ENCODE results near the gene OR10A6. TPM values are rescaled to one million over a fixed set of nuclear protein-coding genes. Genes with fewer than 3 reads are reported as not detected.

The OR10A6 gene
- total and polyA plus RNA-seq, 2 donors (not counting 1 experiment from before 2014, with no cell fraction given), result not detected

GRCh38 chr11:7911011-7911410 is 20.1 kb downstream of the OR10A6 start:
- no peaks in the 10 kb centered on the region for H3K9me3 Mint-ChIP-seq (ENCODE audit: insufficient read depth)
- H3K79me2 ChIP-seq (ENCODE audit: control insufficient read depth, insufficient read depth, low read length), result no peaks in the 10 kb centered on the region
- CTCF ChIA-PET, result no interaction called here
- no peak overlapping the region for H3K9ac ChIP-seq (ENCODE audit: low read length)
- intact Hi-C loops (cut with micrococcal nuclease), result no loop called here
- H3K9me3 ChIP-seq (ENCODE audit: control extremely low read depth in 1 of 3, control insufficient read depth in 2 of 3, insufficient read depth in 1 of 3, low read length in 2 of 3), result no peaks in the 10 kb centered on the region
- no peak for TF ChIP-seq EZH2 (IDR thresholded peaks at IDR 0.05; ENCODE audit: borderline replicate concordance, insufficient read depth, low read depth, low read length, poor library complexity, severe bottlenecking)
- no peak for TF ChIP-seq CTCF (IDR thresholded peaks at IDR 0.05)
- peaks cover 31% of the 10 kb centered on the region for H3K27me3 Mint-ChIP-seq
- H2AFZ ChIP-seq (ENCODE audit: insufficient read depth, low read depth, low read length, poor library complexity, severe bottlenecking), result no peak overlapping the region
- peaks cover 0 to 6% (median 2%) of the 10 kb centered on the region in 4 experiments for H3K27me3 ChIP-seq (replicated peaks in 1 of 4; ENCODE audit: control extremely low read depth in 1 of 4, control insufficient read depth in 3 of 4, insufficient read depth in 4 of 4, low read length in 3 of 4)
- H3K36me3 ChIP-seq (replicated peaks in 1 of 2; ENCODE audit: control extremely low read depth in 1 of 2, control insufficient read depth in 1 of 2, extremely low read depth in 1 of 2, insufficient read depth in 2 of 2, low read length in 1 of 2), result no peaks in the 10 kb centered on the region
- no peak for ATAC-seq (ENCODE audit: low read depth)
- H3K4me1 ChIP-seq (ENCODE audit: control insufficient read depth in 2 of 2, insufficient read depth in 2 of 2, low read length in 2 of 2), result no peaks in the 10 kb centered on the region
- H3K4me1 Mint-ChIP-seq, result no peaks in the 10 kb centered on the region
- POLR2A ChIA-PET, result no interaction called here
- H4K20me1 ChIP-seq (ENCODE audit: control insufficient read depth, insufficient read depth, low read length, poor library complexity, severe bottlenecking), result no peaks in the 10 kb centered on the region
- no peak for DNase-seq
- no peak overlapping the region for H3K4me3 Mint-ChIP-seq
- no peak overlapping the region for H3K27ac ChIP-seq (ENCODE audit: low read length in 2 of 2)
- no peak overlapping the region for H3K4me2 ChIP-seq (replicated peaks; ENCODE audit: low read depth, low read length, poor library complexity, severe bottlenecking)
- no peak overlapping the region for H3K27ac Mint-ChIP-seq
- no peak overlapping the region for H3K4me3 ChIP-seq (ENCODE audit: control extremely low read depth in 1 of 5, extremely low read depth in 1 of 5, insufficient read depth in 1 of 5, low read depth in 2 of 5, low read length in 4 of 5)

- Histone ChIP-seq H3K4me3 (ENCODE audit: control extremely low read depth in 1 of 5, extremely low read depth in 1 of 5, insufficient read depth in 1 of 5, low read depth in 2 of 5, low read length in 4 of 5) (no peak overlapping the region), H3K36me3 (replicated peaks in 1 of 2; ENCODE audit: control extremely low read depth in 1 of 2, control insufficient read depth in 1 of 2, extremely low read depth in 1 of 2, insufficient read depth in 2 of 2, low read length in 1 of 2) (no peaks in the 10 kb centered on the region), H3K4me2 (replicated peaks; ENCODE audit: low read depth, low read length, poor library complexity, severe bottlenecking) (no peak overlapping the region), H3K9ac (ENCODE audit: low read length) (no peak overlapping the region), H2AFZ (ENCODE audit: insufficient read depth, low read depth, low read length, poor library complexity, severe bottlenecking) (no peak overlapping the region), H3K9me3 (ENCODE audit: control extremely low read depth in 1 of 3, control insufficient read depth in 2 of 3, insufficient read depth in 1 of 3, low read length in 2 of 3) (no peaks in the 10 kb centered on the region), H3K79me2 (ENCODE audit: control insufficient read depth, insufficient read depth, low read length) (no peaks in the 10 kb centered on the region), H3K27me3 (replicated peaks in 1 of 4; ENCODE audit: control extremely low read depth in 1 of 4, control insufficient read depth in 3 of 4, insufficient read depth in 4 of 4, low read length in 3 of 4) (peaks cover 0 to 6% (median 2%) of the 10 kb centered on the region in 4 experiments), H3K27ac (ENCODE audit: low read length in 2 of 2) (no peak overlapping the region), H4K20me1 (ENCODE audit: control insufficient read depth, insufficient read depth, low read length, poor library complexity, severe bottlenecking) (no peaks in the 10 kb centered on the region), H3K4me1 (ENCODE audit: control insufficient read depth in 2 of 2, insufficient read depth in 2 of 2, low read length in 2 of 2) (no peaks in the 10 kb centered on the region)
- no peak for TF ChIP-seq CTCF (IDR thresholded peaks at IDR 0.05)
- TF ChIP-seq EZH2 (IDR thresholded peaks at IDR 0.05; ENCODE audit: borderline replicate concordance, insufficient read depth, low read depth, low read length, poor library complexity, severe bottlenecking), result no peak
- WGBS (ENCODE audit: insufficient coverage), result no CpG with 5 or more reads among the region's 2 CpGs
- Mint-ChIP-seq H3K27me3 (peaks cover 32% of the 10 kb centered on the region), H3K27ac (no peak overlapping the region), H3K9me3 (ENCODE audit: insufficient read depth) (no peaks in the 10 kb centered on the region), H3K4me3 (no peak overlapping the region), H3K4me1 (no peaks in the 10 kb centered on the region)
- intact Hi-C loops (cut with micrococcal nuclease), result no loop called here
- ChIA-PET POLR2A (no interaction called here), CTCF (no interaction called here)
- ATAC-seq (ENCODE audit: low read depth), result no peak
- no peak for DNase-seq
These were observed 20.7 kb downstream of the OR10A6 start for GRCh38 chr11:7910286-7910788.
